EH (cell line): ENCODE data around the gene FAM180B.
"Not testable (repeated sequence)": the region's sequence is repeated elsewhere in the genome, so short reads cannot be mapped to it uniquely, and the experiment has no call there.

Source experiments
- DNase-seq: peaks from one replicate; pipeline ENCODE4 v3.0.0-alpha.2; 2015; ENCODE audit warnings: low read depth

Gene FAM180B

GRCh38 chr11:47586098-47586855 lies at the start of gene FAM180B:
TSS of gene FAM180B (plus strand) at chr11:47586678. CDS start at chr11:47586769, 91 bp downstream.
- no peak for DNase-seq

GRCh38 chr11:47536915-47537314 lies 49.6 kb upstream of the FAM180B start:
- no peak for DNase-seq

- DNase-seq: peak; percentile 28
Measured at GRCh38 chr11:47538741-47539565, 47.5 kb upstream of the FAM180B start.

GRCh38 chr11:47539681-47540039 lies 46.8 kb upstream of the FAM180B start:
- no peak for DNase-seq

GRCh38 chr11:47541070-47541469 lies 45.4 kb upstream of the FAM180B start:
- DNase-seq: no peak

- DNase-seq: no peak
Measured at GRCh38 chr11:47545298-47545697, 41.2 kb upstream of the FAM180B start.

- DNase-seq: not testable (repeated sequence)
Measured at GRCh38 chr11:47546274-47546673, 40.2 kb upstream of the FAM180B start.

GRCh38 chr11:47550288-47551047 lies 36.0 kb upstream of the FAM180B start:
- DNase-seq: no peak

- DNase-seq: peak; percentile 34
Measured at GRCh38 chr11:47551086-47551485, 35.4 kb upstream of the FAM180B start.

GRCh38 chr11:47552056-47552565 lies 34.4 kb upstream of the FAM180B start:
- peak; percentile 62 for DNase-seq

- DNase-seq: peak; percentile 90
Measured at GRCh38 chr11:47552566-47553405, 33.7 kb upstream of the FAM180B start, which contains the start of gene CELF1. TSS of gene CELF1 (minus strand) at chr11:47553132. CDS start at chr11:47499523, 53,609 bp downstream.

- DNase-seq: no peak
Measured at GRCh38 chr11:47553406-47553743, 33.1 kb upstream of the FAM180B start.

- DNase-seq: not testable (repeated sequence)
Measured at GRCh38 chr11:47557004-47557403, 29.5 kb upstream of the FAM180B start.

GRCh38 chr11:47558695-47559094 lies 27.8 kb upstream of the FAM180B start:
- DNase-seq: no peak

GRCh38 chr11:47560426-47560825 lies 26.1 kb upstream of the FAM180B start:
- DNase-seq: peak; percentile 13

GRCh38 chr11:47562393-47562792 lies 24.1 kb upstream of the FAM180B start:
- not testable (repeated sequence) for DNase-seq

GRCh38 chr11:47564366-47564765 lies 22.1 kb upstream of the FAM180B start:
- not testable (repeated sequence) for DNase-seq

- DNase-seq: no peak
Measured at GRCh38 chr11:47564933-47565339, 21.5 kb upstream of the FAM180B start.

- DNase-seq: peak; percentile 82
Measured at GRCh38 chr11:47565340-47566148, 20.9 kb upstream of the FAM180B start, which contains the start of gene PTPMT1. TSS of gene PTPMT1 (plus strand) at chr11:47565599. CDS start at chr11:47565623, 24 bp downstream.

- DNase-seq: peak; percentile 23
Measured at GRCh38 chr11:47566149-47566698, 20.3 kb upstream of the FAM180B start.
